SIG-M5 (cell line): ENCODE data around the gene TRPV6.

Source experiments
- DNase-seq: peaks from one replicate; lab custom pipeline; 2025; lab: John Stamatoyannopoulos, UW

Gene TRPV6

DNA sequence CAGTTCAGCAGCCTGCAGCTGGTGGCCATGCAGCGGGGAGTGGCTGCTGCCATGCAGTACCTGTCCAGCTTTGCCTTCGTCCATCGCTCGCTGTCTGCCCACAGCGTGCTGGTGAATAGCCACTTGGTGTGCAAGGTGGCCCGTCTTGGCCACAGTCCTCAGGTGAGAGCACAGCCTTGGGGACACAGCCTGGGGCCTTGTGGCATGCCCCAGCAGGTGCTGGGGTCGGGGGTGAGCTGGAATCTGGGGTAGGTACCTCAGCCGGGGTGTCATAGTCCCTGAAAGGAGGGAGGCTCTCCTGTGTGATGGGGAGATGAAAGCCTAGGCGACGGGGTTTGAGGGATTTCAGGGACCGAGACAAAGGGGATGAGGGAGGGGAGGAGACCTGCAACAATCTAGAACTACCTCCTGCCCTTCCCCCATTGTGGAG, 16.5 kb downstream of the TRPV6 start:
- no peak for DNase-seq

GRCh38 chr7:142868188-142868985, 17.2 kb downstream of the TRPV6 start:
- DNase-seq, result no peak

GRCh38 chr7:142867398-142868187, 18.0 kb downstream of the TRPV6 start:
- no peak for DNase-seq

- DNase-seq, result no peak
Observed at GRCh38 chr7:142867097-142867378, 18.5 kb downstream of the TRPV6 start.

DNA sequence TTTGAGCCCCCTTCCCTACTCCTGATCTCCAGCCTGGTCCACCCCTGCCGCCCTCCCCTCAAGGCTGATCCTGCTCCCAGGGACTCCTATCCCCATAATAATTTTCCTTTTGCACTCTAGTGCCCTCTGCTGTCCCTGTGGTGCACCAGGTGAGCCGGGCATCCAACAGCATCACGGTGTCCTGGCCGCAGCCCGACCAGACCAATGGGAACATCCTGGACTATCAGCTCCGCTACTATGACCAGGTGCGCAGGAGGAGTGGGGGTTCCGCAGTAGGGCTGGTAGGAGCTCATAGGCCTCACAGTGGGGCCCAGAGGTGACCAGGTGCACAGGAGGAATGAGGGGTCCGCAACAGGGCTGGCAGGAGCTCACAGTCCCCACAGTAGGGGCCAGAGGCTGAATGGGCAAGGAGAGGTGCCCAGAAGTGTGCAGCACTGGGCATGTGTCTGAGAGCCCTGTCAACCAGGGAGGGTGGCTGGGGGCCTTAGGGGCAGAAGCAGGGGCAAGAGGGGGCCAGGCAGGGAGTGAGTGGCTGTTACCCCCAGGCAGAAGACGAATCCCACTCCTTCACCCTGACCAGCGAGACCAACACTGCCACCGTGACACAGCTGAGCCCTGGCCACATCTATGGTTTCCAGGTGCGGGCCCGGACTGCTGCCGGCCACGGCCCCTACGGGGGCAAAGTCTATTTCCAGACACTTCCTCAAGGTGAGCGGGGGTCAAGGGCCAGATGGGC, 19.0 kb downstream of the TRPV6 start:
- no peak for DNase-seq

GRCh38 chr7:142865766-142866165, 19.8 kb downstream of the TRPV6 start:
- no peak for DNase-seq

DNA sequence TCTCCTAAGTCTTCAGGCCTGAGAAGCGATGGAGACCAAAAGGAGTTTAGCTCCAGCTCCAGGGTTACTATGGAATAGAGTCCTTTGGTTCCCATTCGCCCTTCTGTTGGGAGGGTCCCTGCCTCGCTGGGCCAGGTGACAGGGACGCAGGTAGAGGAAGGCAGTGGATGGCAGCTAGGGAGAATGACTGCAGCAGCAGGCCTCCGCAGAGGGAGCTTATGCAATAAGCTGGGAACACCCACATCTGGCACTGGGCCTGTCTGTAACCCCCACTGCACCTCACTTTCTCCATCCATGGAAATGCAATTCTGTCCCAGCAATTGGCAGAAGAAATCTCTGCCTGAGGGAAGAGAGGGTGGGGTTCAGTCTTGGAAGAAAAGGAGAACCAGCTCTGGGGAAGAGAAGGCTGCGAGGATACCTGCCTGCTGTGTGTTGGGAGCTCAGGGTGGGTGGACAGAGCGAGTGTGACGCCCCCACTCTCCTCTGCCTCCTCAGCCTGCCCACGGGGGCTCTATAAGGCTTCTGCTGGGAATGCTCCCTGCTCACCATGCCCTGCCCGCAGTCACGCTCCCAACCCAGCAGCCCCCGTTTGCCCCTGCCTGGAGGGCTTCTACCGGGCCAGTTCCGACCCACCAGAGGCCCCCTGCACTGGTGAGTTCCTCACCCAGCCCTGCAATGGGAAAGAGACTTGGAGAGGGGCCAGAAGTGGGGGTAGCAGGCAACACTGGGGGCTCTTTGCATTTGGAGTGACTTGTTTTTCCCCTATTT, 20.4 kb downstream of the TRPV6 start:
- DNase-seq, result no peak

GRCh38 chr7:142863891-142864685, 21.5 kb downstream of the TRPV6 start:
- DNase-seq, result no peak

GRCh38 chr7:142862786-142863400, 22.7 kb downstream of the TRPV6 start:
- DNase-seq, result no peak

- DNase-seq, result no peak
Observed at GRCh38 chr7:142862351-142862750, 23.2 kb downstream of the TRPV6 start.

- DNase-seq, result no peak
Observed at GRCh38 chr7:142860968-142861367, 24.6 kb downstream of the TRPV6 start.

DNA sequence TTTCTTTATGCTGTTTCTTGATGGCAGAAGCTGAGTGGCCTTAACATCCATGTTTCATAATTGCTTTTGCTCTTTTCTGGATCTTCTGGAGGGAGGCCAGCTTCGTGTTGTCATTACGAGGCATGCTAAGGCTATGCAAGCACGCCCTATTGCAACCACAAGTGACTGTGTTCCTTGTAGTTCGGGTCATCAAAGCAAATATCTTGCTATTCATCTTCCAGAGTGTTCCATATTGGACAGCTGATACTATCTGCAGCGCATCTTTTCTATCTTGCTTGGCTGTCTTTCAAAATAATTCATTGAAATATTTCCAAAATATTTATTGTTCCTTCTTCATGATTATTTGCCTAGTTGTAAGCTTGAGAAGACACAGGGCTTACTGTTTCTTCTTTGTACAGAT, 25.7 kb downstream of the TRPV6 start:
- no peak for DNase-seq

GRCh38 chr7:142859411-142859810, 26.1 kb downstream of the TRPV6 start:
- DNase-seq, result no peak

GRCh38 chr7:142857625-142858024, 27.9 kb downstream of the TRPV6 start:
- no peak for DNase-seq

GRCh38 chr7:142856565-142857245, 28.8 kb downstream of the TRPV6 start:
- DNase-seq, result no peak

DNA sequence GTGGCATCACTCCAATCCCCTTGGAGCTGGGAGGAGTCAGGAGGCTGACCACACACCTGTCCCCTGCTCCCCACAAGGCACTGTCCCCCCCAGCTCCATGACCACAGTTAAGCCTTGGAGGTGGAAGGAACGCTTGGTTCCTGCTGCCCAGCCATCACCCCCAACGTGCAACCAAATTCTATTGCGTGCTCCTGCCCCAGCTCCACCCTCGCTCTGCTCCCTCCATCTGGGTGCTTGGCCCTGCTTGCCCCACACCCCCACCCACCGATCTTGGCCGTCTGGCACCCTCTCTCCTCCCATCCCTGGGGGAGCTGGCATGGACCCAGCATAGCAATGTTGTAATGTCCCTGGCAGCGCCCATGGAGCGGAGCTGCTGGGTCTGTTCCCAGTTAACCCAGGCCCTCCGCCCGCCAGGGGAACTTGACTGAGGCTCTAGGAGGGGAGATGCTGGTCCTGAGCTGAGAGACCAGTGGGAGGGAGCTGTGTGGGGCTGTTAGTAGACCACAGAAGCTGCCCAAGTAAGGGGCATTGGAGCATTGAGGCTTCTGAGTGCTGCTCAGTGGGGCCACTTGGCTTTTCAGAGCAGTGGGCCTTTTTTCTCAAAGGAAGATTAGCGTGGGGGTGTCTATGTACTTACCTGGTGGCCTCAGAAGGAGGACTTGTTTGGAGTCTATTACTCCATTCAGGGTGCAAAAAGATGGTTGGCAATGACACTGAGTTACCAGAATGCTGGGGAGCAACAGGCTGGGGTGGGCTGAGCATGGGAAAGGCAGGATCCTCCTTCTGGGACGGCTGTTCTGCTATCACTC, 29.6 kb downstream of the TRPV6 start:
- no peak for DNase-seq

DNA sequence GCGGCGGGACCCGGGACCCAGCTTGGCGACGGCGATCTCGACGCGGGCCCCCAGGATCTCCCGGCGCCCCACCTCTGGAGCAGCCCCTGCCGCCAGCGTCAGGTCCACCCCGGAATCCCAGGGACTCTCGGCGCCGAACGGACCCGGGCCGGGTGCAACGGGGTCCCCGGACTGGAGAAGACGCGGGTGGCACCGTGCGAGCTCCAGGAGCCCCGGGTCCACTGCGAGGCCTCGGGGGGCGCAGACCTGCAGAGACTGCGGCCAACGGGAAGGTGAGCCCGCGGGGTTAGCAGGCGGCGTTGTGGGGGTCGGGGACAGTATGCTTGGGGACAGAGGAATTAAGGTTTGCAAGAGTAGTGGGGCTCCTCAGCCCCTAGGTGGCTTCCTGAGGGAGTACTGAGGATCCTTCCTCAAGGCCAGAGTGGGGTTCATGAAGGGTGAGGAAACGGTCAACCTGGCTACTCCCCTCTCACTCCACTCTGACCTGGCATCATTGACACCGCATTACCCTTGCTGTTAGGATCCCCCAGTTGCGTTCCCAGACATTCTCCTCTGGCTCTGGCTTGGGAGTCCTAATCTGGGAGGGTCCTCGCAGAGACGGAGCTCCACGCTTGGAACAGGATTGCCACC, 30.3 kb downstream of the TRPV6 start:
- DNase-seq, result no peak

- no peak for DNase-seq
Observed at GRCh38 chr7:142854372-142855113, 31.0 kb downstream of the TRPV6 start, which contains the start of gene EPHB6. Gene EPHB6 (plus strand): TSS chr7:142855076. CDS start chr7:142863228, 8,152 bp downstream.
